NCI-H460 (cell line): ENCODE results near the gene FILIP1L. TPM values are rescaled to one million over a fixed set of nuclear protein-coding genes. Genes with fewer than 3 reads are reported as not detected.
"Not testable (repeated sequence)": the region's sequence is repeated elsewhere in the genome, so short reads cannot be mapped to it uniquely, and the experiment has no call there.

Source experiments
- DNase-seq: peaks from one replicate; pipeline ENCODE4 v3.0.0-alpha.2; 2016; ENCODE audit warnings: low read depth; ENCODE audit errors: extremely low read depth
- total RNA-seq: library from RNA; depleted of rRNA; stranded (reverse); fragments of >200 nt; shearing (Covaris generic); gene quantifications from 2 replicates; pipeline ENCODE4 v1.2.3, GENCODE V29; 2014

Gene FILIP1L
- total RNA-seq, 1 experiment from 2014 or later = 0.05 TPM

- no peak for DNase-seq
Observed at GRCh38 chr3:99854756-99855298, 259.5 kb downstream of the FILIP1L start.

DNA sequence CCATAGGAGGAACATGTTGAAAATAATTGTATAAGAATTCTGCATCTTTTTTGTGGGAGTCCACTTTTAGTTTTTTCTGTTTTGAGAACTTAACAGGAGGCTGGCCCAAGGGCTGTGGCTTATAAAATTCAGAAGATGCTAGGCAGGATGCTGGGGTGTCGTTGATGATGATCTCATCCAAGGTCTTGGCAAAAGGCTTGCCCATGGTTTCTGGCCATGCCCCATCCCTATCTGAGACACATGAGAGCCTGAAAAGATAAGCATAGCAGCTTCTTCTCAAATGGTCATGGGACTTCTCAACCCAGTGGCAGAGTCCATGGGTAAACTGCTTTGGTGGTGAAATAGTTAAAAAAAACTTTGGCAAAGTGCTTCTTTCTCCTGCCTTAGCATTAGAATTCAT, 261.4 kb downstream of the FILIP1L start:
- no peak for DNase-seq

GRCh38 chr3:99851955-99852354, 262.3 kb downstream of the FILIP1L start:
- no peak for DNase-seq

- DNase-seq = no peak
Observed at GRCh38 chr3:99850608-99851007, 263.7 kb downstream of the FILIP1L start.

GRCh38 chr3:99848433-99848832, 265.9 kb downstream of the FILIP1L start:
- DNase-seq = no peak

DNA sequence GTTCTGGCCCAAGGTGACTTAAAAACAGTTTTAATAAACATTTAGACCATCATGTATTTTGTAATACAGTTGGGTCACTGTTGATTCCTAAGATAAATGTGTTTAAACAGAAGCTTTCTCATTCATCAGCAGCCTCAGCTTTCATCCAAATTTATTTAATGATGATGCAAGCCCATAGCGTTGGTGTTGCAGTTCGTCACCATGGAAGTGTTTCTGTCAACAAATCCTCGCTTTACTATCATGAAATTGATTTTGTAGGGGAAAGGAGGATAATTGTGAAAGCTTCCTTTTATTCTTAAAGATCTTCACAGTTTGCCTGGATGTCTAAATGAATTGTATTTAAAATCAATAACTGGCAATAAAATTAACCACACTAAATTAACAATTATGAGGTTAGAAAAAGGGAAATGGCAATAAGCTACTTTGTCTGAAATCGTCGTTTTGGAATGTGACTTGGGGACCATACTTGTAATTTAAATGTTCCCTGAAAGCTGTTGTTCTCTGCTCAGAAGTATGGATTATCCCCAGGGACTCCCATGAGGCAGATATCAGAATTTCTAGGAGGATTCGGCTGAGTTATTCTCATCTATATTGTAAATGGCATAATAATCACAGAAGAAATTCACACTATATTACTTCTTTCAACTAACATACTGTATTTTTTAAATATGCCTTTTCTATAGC, 267.7 kb downstream of the FILIP1L start:
- no peak for DNase-seq

- no peak for DNase-seq
Observed at GRCh38 chr3:99845999-99846398, 268.3 kb downstream of the FILIP1L start.

GRCh38 chr3:99845331-99845730, 269.0 kb downstream of the FILIP1L start:
- no peak for DNase-seq

GRCh38 chr3:99843590-99844258, 270.6 kb downstream of the FILIP1L start:
- DNase-seq = no peak

DNA sequence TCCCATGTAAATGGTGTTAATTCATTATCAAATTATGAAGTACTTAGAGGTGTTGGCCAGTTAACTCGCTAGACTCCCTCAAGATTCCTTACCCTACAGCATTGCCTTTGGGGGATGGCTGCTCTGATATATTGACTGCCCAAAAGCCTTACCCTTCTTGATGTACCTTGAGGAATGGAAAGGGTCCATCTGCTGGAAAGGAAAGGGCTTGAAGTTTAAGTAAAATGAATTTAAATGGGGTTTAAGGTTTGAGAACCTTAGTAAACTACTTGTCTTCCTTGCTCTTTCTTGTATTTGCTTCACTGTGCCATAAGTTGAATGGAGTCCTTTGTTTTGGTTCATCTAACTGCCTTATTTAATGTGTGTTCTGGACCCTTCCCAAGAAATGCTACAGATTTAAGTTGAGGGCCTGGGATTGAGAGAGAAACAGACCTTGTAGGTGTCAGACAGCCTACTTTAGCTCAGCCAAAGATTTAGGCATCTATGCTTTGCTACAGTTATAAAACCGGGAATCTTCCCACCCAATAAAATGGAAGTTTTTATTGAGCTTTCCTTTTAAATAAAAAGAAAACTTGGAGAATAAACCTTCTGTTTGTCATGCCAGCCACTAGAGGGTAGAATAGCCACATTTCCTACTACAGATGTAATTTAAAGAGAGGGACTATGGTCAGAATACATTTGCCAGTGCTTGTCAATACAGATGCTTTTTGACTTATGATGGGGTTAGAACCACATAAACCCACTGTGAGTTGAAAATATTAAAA, 271.3 kb downstream of the FILIP1L start:
- peak; percentile 23 for DNase-seq

GRCh38 chr3:99841949-99842348, 272.4 kb downstream of the FILIP1L start:
- DNase-seq = not testable (repeated sequence)

- DNase-seq = no peak
Observed at GRCh38 chr3:99839613-99840012, 274.7 kb downstream of the FILIP1L start.

DNA sequence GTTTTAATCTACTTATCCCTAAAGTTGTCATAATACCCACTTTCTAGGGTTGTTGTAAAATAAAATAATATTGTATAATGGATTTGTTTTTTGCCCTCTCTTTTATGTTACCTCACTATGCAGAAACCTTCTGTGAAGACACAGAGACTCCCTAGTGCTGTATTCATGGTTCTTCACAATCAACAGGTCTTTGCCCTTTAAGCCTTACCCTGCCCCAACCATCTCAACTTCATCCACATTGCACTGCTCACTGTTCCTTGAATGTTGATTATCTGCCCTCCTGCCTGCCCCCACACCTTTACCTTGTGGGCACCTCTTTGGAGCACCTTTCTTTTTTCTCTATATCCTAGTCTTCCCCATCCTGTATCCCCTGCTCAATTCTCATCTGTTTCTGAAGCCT, 275.5 kb downstream of the FILIP1L start:
- no peak for DNase-seq

DNA sequence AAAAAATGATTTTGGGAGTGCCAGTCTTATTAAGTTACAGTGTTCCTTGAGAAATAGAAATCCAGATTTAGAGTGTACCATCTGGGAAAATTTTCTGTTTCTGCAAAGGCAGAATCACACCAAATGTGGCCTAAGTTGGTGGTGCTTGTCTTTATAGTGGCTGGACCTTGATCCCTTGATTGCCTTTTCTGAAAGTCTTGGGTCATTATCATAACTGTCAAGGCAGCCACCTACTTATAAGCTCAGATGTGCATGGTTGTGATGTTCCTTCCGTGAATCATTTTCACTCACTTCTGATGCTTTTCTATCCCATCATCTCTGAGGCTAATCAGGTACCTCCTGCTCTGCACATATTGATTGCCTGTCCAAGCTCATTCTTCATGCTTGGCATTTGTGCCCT, 276.6 kb downstream of the FILIP1L start:
- no peak for DNase-seq

- DNase-seq = no peak
Observed at GRCh38 chr3:99836681-99837080, 277.6 kb downstream of the FILIP1L start.

GRCh38 chr3:99834211-99834957, 279.9 kb downstream of the FILIP1L start:
- DNase-seq = no peak

DNA sequence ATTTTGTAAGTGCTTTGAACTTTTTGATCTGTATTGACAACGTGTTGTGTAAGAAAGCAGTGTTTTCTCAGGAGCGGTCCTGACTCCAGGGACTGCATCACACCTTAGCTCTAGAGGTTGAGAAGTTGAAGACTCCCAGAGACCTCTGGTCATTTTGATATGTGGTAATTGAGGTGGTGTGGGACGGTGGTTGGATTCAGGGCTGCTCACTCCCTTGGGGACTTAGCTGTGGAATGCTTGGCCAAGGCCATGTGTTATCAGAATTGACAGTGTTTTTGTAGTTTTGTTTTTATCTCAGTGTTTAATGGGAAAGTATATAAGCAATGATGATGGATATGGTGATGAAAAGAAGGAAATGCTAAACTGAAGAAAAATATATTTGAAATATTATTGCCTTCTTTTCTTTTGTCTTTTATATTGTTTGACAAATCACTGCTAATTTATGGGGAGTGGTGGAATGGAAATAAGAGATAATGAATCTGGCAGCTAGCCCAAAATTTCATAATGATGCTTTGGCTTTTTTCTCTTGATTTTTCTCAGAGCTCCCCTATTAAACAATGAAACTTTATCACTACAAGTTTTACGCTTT, 280.6 kb downstream of the FILIP1L start:
- no peak for DNase-seq

DNA sequence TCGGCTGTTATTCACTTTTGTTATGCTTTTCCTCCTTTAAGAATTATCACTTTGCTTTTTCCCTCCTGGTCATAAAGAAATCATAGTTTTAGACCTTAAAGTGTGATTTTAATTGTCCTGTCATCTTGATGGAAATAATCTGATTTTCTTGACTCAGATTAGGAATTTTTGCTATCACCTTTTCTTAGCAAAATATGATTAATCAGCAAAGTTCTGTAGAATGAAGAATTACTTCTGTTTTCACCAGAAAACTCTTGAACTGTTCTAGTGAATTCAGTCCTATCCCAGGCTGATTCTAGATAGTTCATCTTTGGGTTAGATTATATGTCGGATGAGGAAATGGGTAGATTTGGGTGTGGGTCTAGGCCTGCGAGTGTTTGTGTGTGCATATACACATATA, 284.5 kb downstream of the FILIP1L start:
- DNase-seq = no peak

GRCh38 chr3:99825004-99825640, 289.2 kb downstream of the FILIP1L start:
- DNase-seq = no peak
